Measurements from ENCODE around the gene DDC. TPM values are rescaled to one million over a fixed set of nuclear protein-coding genes. Genes with fewer than 3 reads are reported as not detected.

The DDC gene
- total RNA-seq, 1 experiment from 2014 or later: not detected

GRCh38 chr7:50613473-50613872 lies 48.3 kb upstream of the DDC start:
- no peak overlapping the region for H2AFZ ChIP-seq (ENCODE audit: low read depth, low read length, poor library complexity, severe bottlenecking)
- intact Hi-C loops (cut with micrococcal nuclease): no loop called here
- no peaks in the 10 kb centered on the region for H3K79me2 ChIP-seq (ENCODE audit: insufficient read depth, low read length)
- H3K9ac ChIP-seq (ENCODE audit: low read length): no peak overlapping the region
- H3K4me2 ChIP-seq (ENCODE audit: low read length): no peak overlapping the region
- DNase-seq (ENCODE audit: low read depth, low spot score) (no peak), ATAC-seq (no peak)
- no peaks in the 10 kb centered on the region for H3K4me1 ChIP-seq (ENCODE audit: control insufficient read depth in 1 of 2, insufficient read depth in 2 of 2, low read length in 2 of 2)
- no peak overlapping the region for H3K4me3 ChIP-seq (replicated peaks in 1 of 2; ENCODE audit: low read depth in 1 of 2, low read length in 2 of 2)
- H3K9me2 ChIP-seq (ENCODE audit: insufficient read depth): no peaks in the 10 kb centered on the region
- H3K27ac ChIP-seq (ENCODE audit: low read depth, low read length): no peak overlapping the region
- BruUV-seq (replicated peaks): no TSS peak
- no peaks in the 10 kb centered on the region for H3K9me3 ChIP-seq (ENCODE audit: control insufficient read depth in 1 of 2, insufficient read depth in 1 of 2, low read depth in 1 of 2, low read length in 2 of 2)
- no peaks in the 10 kb centered on the region for H4K20me1 ChIP-seq (ENCODE audit: insufficient read depth)
- RAD21 ChIA-PET (ENCODE audit: low non-redundant PET in 1 of 2, low total read pairs in 2 of 2, uncharacterized antibody in 2 of 2, unreplicated experiment in 2 of 2): no interaction called here
- H3K27me3 ChIP-seq (ENCODE audit: insufficient read depth, low read length): no peaks in the 10 kb centered on the region
- no peaks in the 10 kb centered on the region for H3K36me3 ChIP-seq (ENCODE audit: control insufficient read depth in 1 of 2, insufficient read depth in 2 of 2, low read length in 2 of 2)
- CTCF ChIA-PET: no interaction called here
- TF ChIP-seq CBX3 (IDR thresholded peaks at IDR 0.05; ENCODE audit: low read depth): no peak
- TF ChIP-seq FOSL1 (IDR thresholded peaks at IDR 0.05; ENCODE audit: low read depth): no peak
- TF ChIP-seq SIN3A (IDR thresholded peaks at IDR 0.05; ENCODE audit: low read depth): no peak
- TF ChIP-seq SP1 (IDR thresholded peaks at IDR 0.05; ENCODE audit: low read depth): no peak
- no peak for TF ChIP-seq JUND (IDR thresholded peaks at IDR 0.05)
- no peak for TF ChIP-seq REST (IDR thresholded peaks at IDR 0.05; ENCODE audit: low read depth)
- POLR2A ChIA-PET: no interaction called here

- Histone ChIP-seq H4K20me1 (ENCODE audit: insufficient read depth) (no peaks in the 10 kb centered on the region), H3K9me3 (ENCODE audit: control insufficient read depth in 1 of 2, insufficient read depth in 1 of 2, low read depth in 1 of 2, low read length in 2 of 2) (no peaks in the 10 kb centered on the region), H2AFZ (ENCODE audit: low read depth, low read length, poor library complexity, severe bottlenecking) (no peak overlapping the region), H3K4me2 (ENCODE audit: low read length) (no peak overlapping the region), H3K27ac (ENCODE audit: low read depth, low read length) (no peak overlapping the region), H3K9ac (ENCODE audit: low read length) (no peak overlapping the region), H3K9me2 (ENCODE audit: insufficient read depth) (no peaks in the 10 kb centered on the region), H3K4me3 (replicated peaks in 1 of 2; ENCODE audit: low read depth in 1 of 2, low read length in 2 of 2) (no peak overlapping the region), H3K4me1 (ENCODE audit: control insufficient read depth in 1 of 2, insufficient read depth in 2 of 2, low read length in 2 of 2) (no peaks in the 10 kb centered on the region), H3K79me2 (ENCODE audit: insufficient read depth, low read length) (no peaks in the 10 kb centered on the region), H3K27me3 (ENCODE audit: insufficient read depth, low read length) (no peaks in the 10 kb centered on the region), H3K36me3 (ENCODE audit: control insufficient read depth in 1 of 2, insufficient read depth in 2 of 2, low read length in 2 of 2) (no peaks in the 10 kb centered on the region)
- ChIA-PET CTCF (no interaction called here), POLR2A (no interaction called here), RAD21 (ENCODE audit: low non-redundant PET in 1 of 2, low total read pairs in 2 of 2, uncharacterized antibody in 2 of 2, unreplicated experiment in 2 of 2) (no interaction called here)
- intact Hi-C loops (cut with micrococcal nuclease): no loop called here
- TF ChIP-seq RAD21 (IDR thresholded peaks at IDR 0.05; ENCODE audit: low read depth): no peak
- TF ChIP-seq FOSL1 (IDR thresholded peaks at IDR 0.05; ENCODE audit: low read depth): no peak
- TF ChIP-seq EGR1 (IDR thresholded peaks at IDR 0.05; ENCODE audit: low read depth): no peak
- no peak for TF ChIP-seq POLR2AphosphoS5 (IDR thresholded peaks at IDR 0.05; ENCODE audit: low read depth, low read length)
- TF ChIP-seq YY1 (IDR thresholded peaks at IDR 0.05; ENCODE audit: extremely low read depth, insufficient replicate concordance, low read depth, low read length): no peak
- TF ChIP-seq POLR2A (IDR thresholded peaks at IDR 0.05; ENCODE audit: borderline replicate concordance, extremely low read depth, insufficient read depth, insufficient read length): no peak
- TF ChIP-seq ZBTB33 (IDR thresholded peaks at IDR 0.05; ENCODE audit: extremely low read depth, insufficient replicate concordance, low read length): no peak
- TF ChIP-seq MAX (IDR thresholded peaks at IDR 0.05): no peak
- no peak for TF ChIP-seq SP1 (IDR thresholded peaks at IDR 0.05; ENCODE audit: low read depth)
- TF ChIP-seq SRF (IDR thresholded peaks at IDR 0.05; ENCODE audit: low read depth): no peak
- no peak for TF ChIP-seq EZH2 (IDR thresholded peaks at IDR 0.05)
- TF ChIP-seq CBX3 (IDR thresholded peaks at IDR 0.05; ENCODE audit: low read depth): no peak
- no peak for TF ChIP-seq ZFX (IDR thresholded peaks at IDR 0.05)
- no peak for TF ChIP-seq ELF1 (IDR thresholded peaks at IDR 0.05; ENCODE audit: borderline replicate concordance, low read depth)
- DNase-seq (ENCODE audit: low read depth, low spot score) (no peak), ATAC-seq (no peak)
- BruUV-seq (replicated peaks): no TSS peak
Measured at GRCh38 chr7:50612704-50613103, 47.5 kb upstream of the DDC start.

All from HCT116 (cell line).